Left ventricle myocardium inferior (tissue), 1 donor: ENCODE results near the gene TMEM114. TPM values are rescaled to one million over a fixed set of nuclear protein-coding genes. Genes with fewer than 3 reads are reported as not detected.

ENCODE experiments used
- DNase-seq: peaks from one replicate; pipeline ENCODE4 v3.0.0-alpha.2; 2020
- H3K27ac ChIP-seq: fragments of 200-600 bp; replicated peaks from 2 replicates; pipeline ENCODE4 v1.8.0; 2021
- H3K27me3 ChIP-seq: fragments of 200-600 bp; 2 replicates; pipeline ENCODE4 v1.8.0; 2021; ENCODE audit warnings: low read depth
- H3K36me3 ChIP-seq: fragments of 200-600 bp; 2 replicates; pipeline ENCODE4 v1.8.0; 2021
- H3K4me1 ChIP-seq: fragments of 200-600 bp; 2 replicates; pipeline ENCODE4 v1.8.0; 2021
- H3K4me3 ChIP-seq: fragments of 200-600 bp; 2 replicates; pipeline ENCODE4 v1.8.0; 2021; ENCODE audit warnings: mild to moderate bottlenecking, moderate library complexity
- H3K9me3 ChIP-seq: fragments of 200-600 bp; replicated peaks from 2 replicates; pipeline ENCODE4 v1.8.0; 2021
- intact Hi-C: fragments of 100-400 bp; cut with micrococcal nuclease; formaldehyde crosslinking; loops from one replicate; pipeline ENCODE4 v1.11.0; 2022
- total RNA-seq: library from RNA; stranded (reverse); fragmentation: NEBNext Ultra II Directional; extraction: Animal tissue kit (Norgen Biotek cat#: 25700); gene quantifications from one replicate; pipeline ENCODE4 v1.2.1, GENCODE V29; 2021
- TF ChIP-seq, protein P1 (sequence below): fragments of 200-600 bp; IDR thresholded peaks from 2 replicates; pipeline ENCODE4 v1.8.0; 2021; ENCODE audit warnings: antibody characterized with exemption, mild to moderate bottlenecking, borderline replicate concordance
- donor health status: DM: no; HTN: yes; CAD: no; lungs with severe emphysema.

TMEM114 gene
- total RNA-seq, 1 donor from 2014 or later: not detected

DNA sequence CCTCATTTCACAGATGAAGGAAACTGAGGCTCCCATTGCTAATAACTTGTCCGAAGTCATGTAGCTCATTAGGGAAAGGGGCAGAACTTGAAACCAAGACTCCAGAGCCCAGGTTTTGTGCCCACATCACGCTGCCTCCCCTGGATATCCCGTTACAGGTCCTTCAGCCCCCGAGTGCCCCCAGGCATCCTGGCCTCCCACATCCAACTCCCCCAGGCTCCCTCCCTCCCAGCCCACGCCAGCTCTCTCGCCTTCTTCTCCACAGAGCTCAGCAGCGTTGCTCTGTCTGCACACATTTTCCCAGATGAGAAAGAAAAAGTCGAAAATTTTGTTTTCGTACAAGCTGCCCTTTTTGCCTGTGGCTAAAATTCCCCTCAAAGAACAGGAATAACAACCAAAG lies 16.9 kb upstream of the TMEM114 start:
- intact Hi-C loops: no loop called here
- Histone ChIP-seq H3K4me3 (no peak overlapping the region), H3K36me3 (no peaks in the 10 kb centered on the region), H3K4me1 (no peaks in the 10 kb centered on the region), H3K27me3 (peaks cover 42% of the 10 kb centered on the region), H3K27ac (no peak overlapping the region), H3K9me3 (no peaks in the 10 kb centered on the region)
- DNase-seq: no peak
- TF ChIP-seq, protein P1, sequence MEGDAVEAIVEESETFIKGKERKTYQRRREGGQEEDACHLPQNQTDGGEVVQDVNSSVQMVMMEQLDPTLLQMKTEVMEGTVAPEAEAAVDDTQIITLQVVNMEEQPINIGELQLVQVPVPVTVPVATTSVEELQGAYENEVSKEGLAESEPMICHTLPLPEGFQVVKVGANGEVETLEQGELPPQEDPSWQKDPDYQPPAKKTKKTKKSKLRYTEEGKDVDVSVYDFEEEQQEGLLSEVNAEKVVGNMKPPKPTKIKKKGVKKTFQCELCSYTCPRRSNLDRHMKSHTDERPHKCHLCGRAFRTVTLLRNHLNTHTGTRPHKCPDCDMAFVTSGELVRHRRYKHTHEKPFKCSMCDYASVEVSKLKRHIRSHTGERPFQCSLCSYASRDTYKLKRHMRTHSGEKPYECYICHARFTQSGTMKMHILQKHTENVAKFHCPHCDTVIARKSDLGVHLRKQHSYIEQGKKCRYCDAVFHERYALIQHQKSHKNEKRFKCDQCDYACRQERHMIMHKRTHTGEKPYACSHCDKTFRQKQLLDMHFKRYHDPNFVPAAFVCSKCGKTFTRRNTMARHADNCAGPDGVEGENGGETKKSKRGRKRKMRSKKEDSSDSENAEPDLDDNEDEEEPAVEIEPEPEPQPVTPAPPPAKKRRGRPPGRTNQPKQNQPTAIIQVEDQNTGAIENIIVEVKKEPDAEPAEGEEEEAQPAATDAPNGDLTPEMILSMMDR: no peak

DNA sequence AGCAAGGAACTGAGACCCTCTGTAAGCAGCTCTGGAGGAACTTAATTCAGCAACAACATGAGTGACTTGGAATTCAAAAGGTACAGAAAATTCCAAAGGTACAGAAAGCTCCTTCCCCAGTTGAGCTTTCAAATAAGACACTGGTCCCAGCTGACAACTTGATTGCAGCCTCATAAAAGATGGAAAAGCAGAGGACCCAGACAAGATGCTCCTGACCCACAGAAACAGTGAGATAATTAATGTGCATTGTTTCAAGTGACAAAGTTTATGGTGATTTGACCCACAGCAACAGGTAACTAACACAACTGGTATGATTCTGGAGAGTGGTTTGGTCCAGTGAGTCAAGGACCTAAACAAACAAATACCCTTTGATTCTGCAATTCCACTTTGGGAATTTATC lies 15.2 kb upstream of the TMEM114 start:
- peaks cover 33% of the 10 kb centered on the region for H3K27me3 ChIP-seq
- H3K4me1 ChIP-seq: no peaks in the 10 kb centered on the region
- no peak overlapping the region for H3K27ac ChIP-seq
- H3K36me3 ChIP-seq: no peaks in the 10 kb centered on the region
- TF ChIP-seq, protein P1: no peak
- no peak for DNase-seq
- intact Hi-C loops: no loop called here
- H3K9me3 ChIP-seq: peaks cover 7% of the 10 kb centered on the region
- no peak overlapping the region for H3K4me3 ChIP-seq

DNA sequence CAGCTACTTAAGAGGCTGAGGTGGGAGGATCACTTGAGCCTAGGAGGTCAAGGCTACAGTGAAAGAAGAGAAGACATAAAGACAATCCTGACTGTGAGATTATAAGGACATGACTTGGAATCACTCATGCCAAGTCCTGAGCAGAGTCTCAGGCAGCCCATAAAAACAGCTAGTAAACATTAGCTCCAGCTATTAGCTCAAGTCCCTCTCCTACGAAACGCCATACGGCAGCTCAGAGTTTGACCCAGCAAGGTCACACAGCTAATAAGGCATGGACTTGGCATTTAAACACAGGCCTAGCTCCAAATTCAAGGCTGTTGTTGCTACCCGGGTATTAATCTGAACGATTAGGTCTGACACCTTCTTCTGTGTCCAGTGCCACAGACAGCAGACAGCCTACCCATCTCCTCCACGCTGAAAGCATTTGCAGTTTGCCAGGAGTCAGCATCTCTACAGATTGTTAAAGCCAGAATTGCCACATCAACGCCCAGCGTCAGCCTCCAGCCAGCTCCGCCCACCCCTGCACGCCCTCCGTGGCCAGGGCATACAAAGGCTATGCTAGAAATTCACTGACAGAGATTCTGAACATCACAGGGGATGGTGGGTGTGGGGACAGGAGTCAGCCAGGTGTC lies 9.9 kb upstream of the TMEM114 start:
- no peak overlapping the region for H3K27ac ChIP-seq
- peaks cover 4% of the 10 kb centered on the region for H3K4me1 ChIP-seq
- H3K9me3 ChIP-seq: peaks cover 31% of the 10 kb centered on the region
- no peak overlapping the region for H3K4me3 ChIP-seq
- no peaks in the 10 kb centered on the region for H3K36me3 ChIP-seq
- intact Hi-C loops: no loop called here
- TF ChIP-seq, protein P1: no peak
- DNase-seq: no peak
- H3K27me3 ChIP-seq: peaks cover 2% of the 10 kb centered on the region

DNA sequence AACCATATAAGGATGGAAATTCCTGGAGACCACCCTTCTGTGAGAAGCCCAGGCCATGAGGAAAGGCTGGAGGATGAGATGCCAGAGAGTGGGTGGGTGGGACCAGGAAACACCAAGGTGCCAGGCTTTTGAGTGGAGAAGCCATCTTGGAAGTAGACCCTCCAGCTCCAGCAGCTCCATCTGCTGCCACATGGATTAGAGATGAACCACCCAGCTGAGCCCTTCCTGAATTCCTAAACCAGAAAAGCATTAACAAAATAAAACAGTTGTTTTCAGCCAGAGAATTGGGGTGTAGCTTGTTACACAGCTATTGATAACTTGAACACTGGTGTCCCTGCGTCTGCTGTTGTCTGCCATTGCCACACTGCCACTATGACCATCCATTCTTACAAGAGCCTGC lies 6.3 kb upstream of the TMEM114 start:
- no peak overlapping the region for H3K27ac ChIP-seq
- TF ChIP-seq, protein P1: no peak
- DNase-seq: no peak
- H3K9me3 ChIP-seq: peaks cover 32% of the 10 kb centered on the region
- H3K4me3 ChIP-seq: no peak overlapping the region
- peaks cover 4% of the 10 kb centered on the region for H3K4me1 ChIP-seq
- peaks cover 37% of the 10 kb centered on the region for H3K27me3 ChIP-seq
- intact Hi-C loops: no loop called here
- no peaks in the 10 kb centered on the region for H3K36me3 ChIP-seq

DNA sequence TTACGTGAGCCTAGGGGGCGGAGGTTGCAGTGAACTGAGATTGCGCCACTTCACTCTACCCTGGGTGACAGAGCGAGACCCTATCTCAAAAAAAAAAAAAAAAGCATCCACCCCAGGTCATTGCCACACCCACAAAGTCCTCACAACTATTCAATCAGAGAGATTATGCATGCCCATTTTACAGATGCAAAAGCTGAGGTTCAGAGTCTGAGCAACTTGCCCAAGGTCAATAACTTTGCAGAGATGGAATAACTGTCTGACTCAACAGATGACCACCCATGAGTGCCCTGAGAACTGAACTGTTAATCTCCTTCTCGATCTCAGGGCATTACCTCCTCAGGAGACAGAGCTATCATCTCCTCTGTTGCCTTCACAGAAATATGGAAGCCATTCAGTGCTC lies 5.5 kb upstream of the TMEM114 start:
- TF ChIP-seq, protein P1: no peak
- Histone ChIP-seq H3K4me3 (no peak overlapping the region), H3K27ac (no peak overlapping the region), H3K27me3 (peaks cover 41% of the 10 kb centered on the region), H3K4me1 (peaks cover 4% of the 10 kb centered on the region), H3K9me3 (peaks cover 28% of the 10 kb centered on the region), H3K36me3 (no peaks in the 10 kb centered on the region)
- intact Hi-C loops: no loop called here
- no peak for DNase-seq
